Adipose tissue (tissue), 3 donors: ENCODE measurements around the gene ABLIM3. TPM values are rescaled to one million over a fixed set of nuclear protein-coding genes. Genes with fewer than 3 reads are reported as not detected.

Experiments
- H3K27ac ChIP-seq: one replicate; pipeline ENCODE4 v1.5.1; 2013; ENCODE audit warnings: low read depth, low read length
- WGBS, 3 donors: extraction: QIAGEN DNeasy Blood & Tissue Kit; methylation state at CpG; one replicate each; pipeline ENCODE4 v1.1.7; 2013; 5-methylcytosine and 5-hydroxymethylcytosine counted together
- polyA plus RNA-seq, 3 donors: library from polyadenylated mRNA; stranded (reverse); fragments of 200-250 nt; gene quantifications; one replicate each; pipeline ENCODE4 v1.2.3, GENCODE V29; 2013
- donor health status: healthy with polysubstance abuse.
- donor health status: Bipolar disorder and iron deficiency.
- donor health status: healthy.

The ABLIM3 gene
- polyA plus RNA-seq, 3 donors = 5.4 to 148 (median 37.5) TPM

DNA sequence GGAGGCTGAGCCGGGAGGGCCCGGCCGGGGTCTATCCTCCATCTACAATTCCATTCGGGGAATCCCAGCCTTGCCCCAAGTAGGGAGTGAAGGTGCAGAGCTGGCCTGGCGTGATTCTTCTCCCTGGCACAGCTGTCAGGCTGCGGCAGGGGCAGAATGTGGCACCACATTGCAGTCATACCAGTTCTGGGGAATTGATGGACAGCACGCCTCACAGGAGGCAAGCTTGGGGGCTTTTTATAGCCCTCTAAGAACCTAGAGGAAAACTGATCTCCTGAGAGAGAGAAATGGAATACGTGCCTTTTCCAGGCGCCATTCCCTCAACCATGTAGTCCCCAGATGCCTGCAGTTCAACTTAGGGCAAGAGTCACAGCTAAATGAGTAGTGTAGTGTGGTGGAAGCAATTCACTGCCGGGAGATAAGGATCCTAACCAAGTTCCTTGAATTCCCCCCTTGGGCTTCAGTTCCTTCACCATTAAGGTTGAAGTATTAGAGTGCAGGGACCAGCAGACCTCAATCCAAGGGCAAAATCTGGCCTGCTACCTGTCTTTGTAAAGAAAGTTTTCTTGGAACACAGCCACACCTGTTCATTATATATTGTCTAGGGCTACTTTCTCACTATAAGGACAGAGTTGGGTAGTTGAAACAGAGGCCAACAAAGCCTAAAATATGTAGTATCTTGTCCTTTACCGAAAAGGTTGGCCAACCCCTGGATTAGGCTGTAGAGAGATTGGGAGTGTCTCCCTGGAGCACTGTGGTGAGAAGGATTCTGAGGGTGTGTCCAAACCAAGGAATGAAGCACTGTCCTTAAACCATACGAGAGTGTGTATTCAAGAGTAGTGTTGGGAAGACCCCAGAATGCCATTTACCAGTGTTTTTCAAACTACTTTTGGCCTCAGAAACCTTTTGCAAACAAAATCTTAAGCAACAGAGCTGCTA is 141.0 kb downstream of the ABLIM3 start:
- no peak overlapping the region for H3K27ac ChIP-seq
- 84 to 87% (median 86%) methylated on average over 12 of the region's 12 CpGs for WGBS, 3 donors

DNA sequence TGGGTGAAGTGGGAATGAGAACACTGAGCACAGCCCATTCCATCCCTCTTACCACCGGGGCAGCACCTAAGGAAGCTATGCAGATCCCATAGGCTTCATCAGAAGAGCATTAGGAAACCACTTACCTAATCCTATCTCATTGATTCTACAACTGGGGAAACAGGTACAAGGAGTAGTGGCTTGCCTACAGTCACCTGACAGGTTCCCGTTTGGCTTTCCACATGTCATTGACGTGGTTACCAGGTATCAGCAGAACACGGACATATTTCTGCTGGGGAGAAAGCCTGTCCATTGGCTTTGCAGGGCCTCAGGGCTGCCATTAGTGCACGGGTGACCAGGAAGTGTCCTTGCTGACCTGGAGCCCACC is 141.7 kb downstream of the ABLIM3 start:
- no peak overlapping the region for H3K27ac ChIP-seq
- 80 to 84% (median 83%) methylated on average over 5 of the region's 5 CpGs for WGBS, 3 donors

DNA sequence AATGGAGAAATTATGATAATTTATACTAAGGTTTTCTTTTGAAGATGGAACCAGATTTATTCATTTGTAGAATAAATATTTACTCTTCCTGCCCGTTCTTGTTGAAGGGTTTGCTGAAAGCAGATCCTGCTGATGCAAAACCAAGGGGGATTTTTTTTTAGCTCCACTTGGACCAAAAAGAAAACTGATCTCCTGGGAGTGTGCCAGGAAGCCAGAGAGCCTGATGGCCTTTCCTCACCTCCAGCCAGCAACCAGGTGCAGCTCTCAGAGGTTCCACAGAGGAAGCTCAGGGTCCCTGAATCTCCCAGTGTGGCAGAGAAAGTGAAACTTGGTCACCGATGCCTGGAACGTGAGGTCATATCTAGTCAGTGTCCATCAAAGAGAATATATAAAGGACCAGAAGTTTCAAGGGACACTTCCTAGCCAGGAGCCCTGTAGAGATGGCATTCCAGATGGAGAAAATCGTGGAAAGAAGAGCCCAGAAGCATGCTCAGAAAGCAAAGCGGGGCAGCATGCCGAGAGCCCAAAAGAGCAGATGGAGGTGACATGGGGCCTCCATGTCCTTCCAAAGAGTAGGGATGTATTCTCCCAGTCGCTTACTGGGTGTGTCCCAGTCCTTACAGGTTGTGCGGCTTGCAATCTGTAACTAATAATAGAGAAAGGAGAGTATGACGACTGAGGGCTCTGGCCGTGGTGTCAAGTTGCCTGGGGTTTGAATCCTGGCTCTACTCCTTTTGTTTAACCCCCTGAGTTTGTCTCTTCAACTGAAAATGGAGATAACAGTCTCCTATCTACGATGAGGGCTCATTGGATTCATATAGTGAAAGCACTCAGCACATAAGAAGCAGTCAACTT is 142.6 kb downstream of the ABLIM3 start:
- no peak overlapping the region for H3K27ac ChIP-seq
- WGBS, 3 donors = 64 to 71% (median 69%) methylated on average over 11 of the region's 11 CpGs

DNA sequence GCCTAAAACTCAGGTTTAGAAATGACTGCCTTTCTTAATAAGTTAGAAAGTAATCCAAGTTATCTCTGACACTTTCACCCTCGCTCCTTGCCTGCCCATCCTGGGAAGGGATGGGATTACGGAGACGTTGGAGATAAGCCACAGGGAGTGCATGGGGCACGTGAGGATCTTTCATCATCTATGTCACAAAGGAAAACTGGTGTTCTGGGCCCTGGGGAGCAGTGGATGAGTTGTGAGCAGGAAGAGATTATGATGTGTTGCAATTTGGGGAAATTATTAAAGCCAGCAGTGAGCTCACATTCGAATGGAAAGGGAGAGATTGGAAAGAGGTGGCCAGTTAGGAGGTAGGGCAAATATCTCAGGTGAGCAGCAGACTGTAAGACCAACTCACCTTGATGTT is 143.2 kb downstream of the ABLIM3 start:
- WGBS, 3 donors = 21 to 51% (median 21%) methylated on average over 5 of the region's 5 CpGs
- H3K27ac ChIP-seq = no peak overlapping the region

DNA sequence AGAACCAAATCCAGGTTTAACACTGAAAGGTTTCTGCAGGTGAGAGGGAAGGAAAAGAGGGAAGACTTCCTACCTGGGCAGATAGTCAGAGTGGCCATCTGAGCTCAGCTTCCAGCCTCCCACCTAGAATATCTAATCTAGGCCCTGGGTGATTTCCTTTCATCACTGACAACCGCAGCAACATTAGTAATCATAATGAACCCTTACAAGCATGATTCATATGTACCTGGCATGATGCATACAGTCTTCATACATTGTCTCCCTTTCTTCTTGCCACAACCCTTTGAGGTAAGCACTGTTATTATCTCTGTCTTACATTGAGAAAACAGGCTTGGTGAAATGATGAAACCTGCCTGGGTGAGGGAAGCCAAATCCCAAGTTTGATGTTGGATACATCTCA is 143.9 kb downstream of the ABLIM3 start:
- whole genome bisulfite sequencing, 3 donors = 68 to 80% (median 76%) methylated on average over 1 of the region's 1 CpG
- no peak overlapping the region for H3K27ac ChIP-seq

DNA sequence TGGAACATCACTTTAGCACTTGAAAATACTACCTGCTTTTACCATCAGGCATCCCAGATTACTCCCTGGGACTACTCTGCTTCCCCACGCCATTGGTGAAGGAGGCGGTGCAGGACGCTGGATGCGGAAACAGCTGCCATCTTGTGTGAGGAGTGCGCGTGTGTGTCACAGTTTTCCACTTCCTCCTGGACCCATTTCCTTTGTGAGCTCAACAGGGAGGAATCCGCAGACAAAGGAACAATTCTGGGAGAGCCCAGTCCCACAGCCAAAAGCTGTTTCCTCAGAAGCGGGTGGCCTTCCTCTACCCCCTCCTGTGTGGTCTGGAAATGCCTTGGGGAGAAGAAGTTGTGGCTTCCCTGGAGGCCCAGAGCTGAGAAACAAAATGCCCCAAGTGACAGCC is 147.1 kb downstream of the ABLIM3 start:
- 56 to 83% (median 58%) methylated on average over 8 of the region's 8 CpGs for WGBS, 3 donors
- H3K27ac ChIP-seq = no peak overlapping the region

DNA sequence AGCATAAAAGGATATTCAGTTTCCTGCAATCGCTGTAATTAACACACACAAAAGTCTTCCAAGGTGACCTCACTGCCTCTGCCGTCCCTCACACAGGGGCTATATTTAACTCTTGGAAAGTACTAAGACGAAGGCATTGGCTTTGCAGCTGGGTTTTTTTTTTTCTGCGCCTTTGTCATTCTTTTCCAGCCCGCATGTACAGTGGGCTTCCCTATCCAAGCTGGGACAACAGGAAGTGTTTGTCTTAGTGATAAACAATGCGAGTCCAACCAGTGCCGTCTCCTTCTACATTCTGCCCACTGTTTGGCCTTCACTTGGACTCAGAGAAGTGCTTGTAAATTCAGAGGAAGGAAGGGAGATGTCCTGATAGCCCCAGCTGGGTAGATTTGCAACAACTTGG is 148.0 kb downstream of the ABLIM3 start:
- 22 to 58% (median 25%) methylated on average over 7 of the region's 7 CpGs for WGBS, 3 donors
- H3K27ac ChIP-seq = no peak overlapping the region

DNA sequence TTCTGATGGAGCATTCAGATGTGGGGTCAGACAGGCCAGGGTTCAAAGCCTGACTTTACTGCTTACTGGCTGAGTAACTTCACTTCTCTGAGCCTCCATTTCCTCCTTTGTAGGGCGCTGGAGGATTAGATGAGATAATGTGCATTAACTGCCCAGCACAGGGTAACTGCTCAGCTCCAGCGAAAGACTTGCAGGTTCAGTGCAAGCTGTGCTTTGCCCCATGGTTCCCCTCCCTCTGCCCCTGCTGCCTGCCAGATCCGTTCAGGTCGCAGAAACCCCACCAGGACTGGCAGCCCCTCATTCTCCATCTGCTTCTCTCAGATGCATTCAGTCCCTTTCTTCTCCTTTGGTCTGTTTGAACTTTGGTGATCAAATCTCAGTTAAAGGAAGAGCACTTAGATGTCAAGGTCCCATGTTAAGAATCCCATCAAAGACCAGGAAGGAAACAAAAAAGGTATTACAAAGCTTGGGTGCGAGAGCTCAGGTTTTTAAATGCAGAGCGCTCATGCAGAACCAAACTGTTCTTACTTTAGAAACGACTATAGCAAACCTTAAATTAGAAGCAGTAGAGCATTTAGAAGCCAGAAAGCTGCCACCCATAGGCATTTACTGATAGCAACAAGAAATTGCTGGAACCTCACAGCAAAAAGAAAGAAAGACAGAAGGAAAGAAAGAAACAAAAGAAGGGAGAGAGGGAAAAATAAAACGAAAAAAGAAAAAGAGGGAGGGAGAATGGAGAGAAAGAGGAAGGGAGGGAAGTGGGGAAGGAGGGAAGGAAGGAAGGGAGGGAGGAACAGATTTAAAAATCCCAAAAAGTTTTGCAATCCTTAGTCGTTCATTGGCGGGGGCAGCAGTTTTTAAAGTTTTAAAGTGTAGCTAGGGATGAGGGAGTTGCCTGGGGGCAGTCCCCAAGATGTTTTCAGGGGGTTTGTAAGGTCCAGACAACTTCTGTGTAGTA is 153.9 kb downstream of the ABLIM3 start:
- no peak overlapping the region for H3K27ac ChIP-seq
- 51 to 65% (median 55%) methylated on average over 10 of the region's 10 CpGs for WGBS, 3 donors

DNA sequence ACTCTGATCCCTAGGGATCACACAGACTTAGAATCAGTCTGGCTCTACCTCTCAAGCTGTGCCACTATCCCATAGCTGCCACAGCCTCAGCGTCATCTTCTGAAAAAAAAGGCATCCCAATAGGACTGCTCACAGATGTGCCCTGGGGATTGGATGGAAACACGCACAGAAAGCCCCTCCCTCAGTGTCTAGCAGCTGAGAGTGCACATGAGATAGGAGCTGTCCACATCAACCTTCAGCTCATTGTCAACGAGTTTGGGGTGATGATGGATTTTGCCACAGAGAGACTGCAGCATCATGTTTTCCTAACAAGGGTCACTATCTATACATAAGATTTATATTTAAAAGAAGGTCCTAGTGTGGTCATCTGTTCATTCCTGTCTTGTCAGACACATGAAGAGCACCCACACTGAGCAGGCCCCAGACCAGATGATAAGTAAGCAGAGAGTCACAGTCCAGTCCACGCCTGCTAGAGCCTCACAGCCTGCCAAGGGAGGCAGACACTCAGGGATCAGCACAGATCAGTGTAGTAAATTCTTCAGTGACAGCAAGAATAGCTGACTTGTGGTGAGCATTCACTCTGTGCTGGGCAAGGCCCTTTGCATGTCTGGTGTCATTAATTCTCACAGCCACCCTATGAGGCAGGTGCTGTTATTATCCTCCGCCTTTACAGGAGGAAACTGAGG is 156.2 kb downstream of the ABLIM3 start:
- no peak overlapping the region for H3K27ac ChIP-seq
- 79 to 84% (median 83%) methylated on average over 5 of the region's 5 CpGs for WGBS, 3 donors

DNA sequence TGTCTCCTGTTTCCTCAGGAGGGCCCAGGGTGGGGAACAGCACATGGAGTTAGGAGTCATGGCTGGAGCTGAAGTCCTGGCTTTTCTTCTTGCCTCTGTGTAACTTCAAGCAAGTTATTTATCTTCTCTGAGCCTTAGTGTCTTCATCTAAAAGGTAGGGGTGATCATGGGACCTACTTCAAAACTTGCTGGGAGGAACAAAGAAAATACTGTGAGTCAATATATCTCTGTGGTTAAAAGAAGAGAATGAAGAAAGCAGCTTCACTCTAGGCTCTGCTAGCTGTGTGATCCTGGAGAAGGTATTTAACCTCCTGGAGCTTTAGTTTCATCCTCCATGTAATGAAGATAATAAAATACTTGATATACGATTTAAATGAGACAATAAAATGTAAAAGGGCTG is 156.9 kb downstream of the ABLIM3 start:
- WGBS, 3 donors = 44 to 65% (median 51%) methylated on average over 1 of the region's 1 CpG
- H3K27ac ChIP-seq = no peak overlapping the region

DNA sequence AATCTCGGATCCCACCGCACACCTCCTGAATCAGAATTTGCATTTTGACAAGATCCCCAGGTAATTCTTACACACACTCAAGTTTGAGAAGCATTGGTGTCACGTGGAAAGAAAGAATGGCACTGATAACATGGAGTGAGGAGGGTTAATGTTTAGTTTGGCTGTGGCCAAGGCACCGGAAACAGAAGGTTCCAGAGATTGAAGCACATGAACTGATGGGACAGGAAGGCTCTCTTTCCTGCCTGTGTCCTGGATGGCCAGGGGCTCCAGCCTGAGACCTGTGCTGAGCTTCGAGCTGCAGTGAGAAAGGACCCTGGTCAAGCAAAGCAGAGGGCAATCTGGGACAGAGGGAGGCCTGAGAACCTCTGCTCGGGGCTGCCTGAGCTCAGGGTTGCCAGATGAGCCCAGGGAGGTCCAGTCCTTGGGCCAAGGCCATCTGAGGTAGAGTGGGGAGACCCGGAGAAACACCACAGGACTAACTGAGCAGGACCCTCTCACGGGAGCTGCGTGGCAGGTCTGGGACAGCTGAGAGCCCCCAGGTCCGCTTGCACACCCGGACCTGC is 157.6 kb downstream of the ABLIM3 start:
- H3K27ac ChIP-seq = no peak overlapping the region
- 32 to 60% (median 42%) methylated on average over 10 to 11 of the region's 11 CpGs for WGBS, 3 donors

DNA sequence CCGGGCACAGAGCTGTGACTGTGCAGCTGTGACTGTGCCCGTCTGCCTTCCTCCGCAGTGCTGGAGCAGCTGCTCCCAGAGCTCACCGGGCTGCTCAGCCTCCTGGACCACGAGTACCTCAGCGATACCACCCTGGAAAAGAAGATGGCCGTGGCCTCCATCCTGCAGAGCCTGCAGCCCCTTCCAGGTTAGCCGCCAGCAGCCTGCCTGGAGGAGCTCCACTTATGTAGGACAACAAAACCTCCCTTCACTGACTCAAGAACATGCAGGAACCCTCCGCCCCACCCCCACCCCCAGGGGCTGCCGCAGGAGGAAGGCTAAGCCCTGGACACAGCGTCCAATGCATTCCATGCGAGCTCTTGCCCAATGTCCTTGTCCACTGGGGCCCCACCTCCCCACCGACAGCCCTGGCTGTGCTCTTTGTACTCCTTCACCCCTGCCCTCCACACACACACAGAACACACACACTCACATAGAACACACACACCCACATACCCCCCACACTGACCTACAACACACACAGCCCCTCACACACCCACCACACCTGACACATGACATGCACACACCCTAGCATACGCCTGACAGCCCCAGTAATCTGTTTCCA is 158.3 kb downstream of the ABLIM3 start:
- no peak overlapping the region for H3K27ac ChIP-seq
- WGBS, 3 donors = 49 to 66% (median 52%) methylated on average over 13 to 14 of the region's 14 CpGs

DNA sequence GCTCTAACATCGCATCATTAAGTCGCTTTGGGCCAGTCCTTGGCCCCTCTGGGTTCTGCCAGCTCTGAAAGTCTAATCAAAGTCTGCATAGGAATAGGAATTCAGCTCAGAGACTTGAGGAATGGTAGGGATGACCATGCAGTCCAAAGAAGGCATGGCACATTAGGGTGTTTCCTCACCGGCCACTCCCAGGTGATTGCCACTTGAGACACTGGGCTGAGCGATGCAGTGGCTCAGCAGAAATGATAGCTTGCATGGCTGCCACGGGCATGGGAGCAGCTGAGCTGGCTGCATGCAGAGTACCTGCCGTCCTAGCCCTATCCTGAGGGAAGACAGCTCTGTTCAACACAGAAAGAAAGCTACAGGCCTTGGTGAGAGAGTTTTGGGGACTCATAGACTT is 159.1 kb downstream of the ABLIM3 start:
- WGBS, 3 donors = 83 to 92% (median 90%) methylated on average over 6 of the region's 6 CpGs
- no peak overlapping the region for H3K27ac ChIP-seq

DNA sequence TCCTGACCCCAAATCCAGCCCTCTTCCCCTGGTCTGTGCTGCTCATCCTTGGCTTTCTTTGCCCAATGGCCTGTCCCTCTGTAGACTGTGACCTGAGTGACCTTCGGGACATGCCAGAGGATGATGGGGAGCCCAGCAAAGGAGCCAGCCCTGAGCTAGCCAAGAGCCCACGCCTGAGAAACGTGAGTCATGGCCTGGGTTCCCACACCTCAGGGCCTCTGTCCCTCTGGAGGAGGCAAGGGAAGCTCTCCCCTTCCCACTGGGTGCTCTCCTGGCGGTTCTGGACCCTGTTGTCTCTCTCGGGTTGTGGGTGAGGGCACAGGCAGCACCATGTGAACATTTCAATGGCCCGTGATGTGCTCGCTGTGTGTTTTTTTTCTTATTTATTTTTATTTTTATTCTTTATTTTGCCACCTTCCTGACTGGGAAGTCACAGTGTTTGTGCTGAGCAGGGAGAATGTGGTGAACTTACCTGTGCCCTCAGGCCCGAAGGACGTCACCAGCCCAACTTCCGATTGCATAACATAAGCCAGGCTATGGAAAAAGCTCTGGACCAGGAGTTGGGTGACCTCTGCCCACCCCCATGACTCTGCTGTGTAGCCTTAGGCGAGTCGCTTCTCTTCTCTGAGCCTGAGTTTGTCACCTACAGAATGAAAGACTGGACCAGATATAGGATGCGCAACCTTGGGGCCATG is 159.9 kb downstream of the ABLIM3 start:
- 91 to 95% (median 91%) methylated on average over 13 of the region's 13 CpGs for WGBS, 3 donors
- H3K27ac ChIP-seq = no peak overlapping the region

DNA sequence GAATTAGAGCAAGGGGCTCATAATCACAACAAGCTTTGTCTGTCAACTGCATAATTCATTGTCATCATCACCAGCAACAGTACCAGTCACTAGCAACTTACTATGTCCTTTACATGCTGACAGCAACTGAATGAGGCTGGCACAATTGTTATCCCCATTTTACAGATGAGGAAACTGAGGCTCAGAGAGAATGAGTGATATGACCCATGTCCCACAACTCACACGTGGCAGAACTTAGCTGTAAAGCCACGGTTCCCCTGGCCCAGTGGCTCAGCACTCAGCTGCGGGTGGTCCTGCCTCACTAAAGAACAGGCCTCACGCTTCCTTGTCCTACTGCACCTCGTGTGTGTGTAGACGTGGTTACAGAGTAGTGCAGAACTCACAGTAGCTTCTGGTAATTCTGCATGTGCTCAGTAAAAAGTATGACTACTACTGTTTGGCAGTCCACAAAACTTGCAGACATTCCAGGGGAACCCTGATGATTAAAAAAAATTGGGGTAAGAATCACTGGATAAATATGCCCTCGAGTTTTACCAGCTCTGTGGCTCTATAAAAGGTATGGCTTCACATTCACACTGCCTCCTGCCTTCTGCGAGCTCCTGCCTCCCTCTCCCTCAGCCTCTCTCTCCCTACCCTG is 160.6 kb downstream of the ABLIM3 start:
- 75 to 78% (median 77%) methylated on average over 8 of the region's 8 CpGs for WGBS, 3 donors

DNA sequence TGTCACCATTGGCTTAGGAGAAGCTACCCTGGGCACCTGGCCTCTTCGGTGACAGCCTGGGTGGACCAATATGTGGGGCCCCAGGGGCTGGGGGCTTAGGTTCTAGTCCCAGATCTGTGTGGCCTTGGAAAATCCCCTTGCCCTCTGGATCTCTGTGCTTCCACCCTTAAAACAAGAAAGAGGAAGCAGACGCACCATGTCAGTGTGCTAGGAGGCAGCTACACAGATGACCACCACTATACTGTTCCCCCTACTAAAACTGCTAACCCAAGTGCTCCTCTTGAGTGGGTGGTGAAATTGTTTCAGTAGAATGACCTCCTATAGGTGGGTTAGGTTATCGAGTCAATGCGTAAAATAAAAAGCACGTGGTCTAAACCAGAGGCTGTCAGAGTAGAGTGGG is 161.3 kb downstream of the ABLIM3 start:
- H3K27ac ChIP-seq = no peak overlapping the region
- 80 to 91% (median 84%) methylated on average over 5 of the region's 5 CpGs for WGBS, 3 donors

More for the DNA sequence above, 160.6 kb downstream of the ABLIM3 start:
- no peak overlapping the region for H3K27ac ChIP-seq
